ENCODE results near the gene SLC6A6.

- TF ChIP-seq, protein P1, sequence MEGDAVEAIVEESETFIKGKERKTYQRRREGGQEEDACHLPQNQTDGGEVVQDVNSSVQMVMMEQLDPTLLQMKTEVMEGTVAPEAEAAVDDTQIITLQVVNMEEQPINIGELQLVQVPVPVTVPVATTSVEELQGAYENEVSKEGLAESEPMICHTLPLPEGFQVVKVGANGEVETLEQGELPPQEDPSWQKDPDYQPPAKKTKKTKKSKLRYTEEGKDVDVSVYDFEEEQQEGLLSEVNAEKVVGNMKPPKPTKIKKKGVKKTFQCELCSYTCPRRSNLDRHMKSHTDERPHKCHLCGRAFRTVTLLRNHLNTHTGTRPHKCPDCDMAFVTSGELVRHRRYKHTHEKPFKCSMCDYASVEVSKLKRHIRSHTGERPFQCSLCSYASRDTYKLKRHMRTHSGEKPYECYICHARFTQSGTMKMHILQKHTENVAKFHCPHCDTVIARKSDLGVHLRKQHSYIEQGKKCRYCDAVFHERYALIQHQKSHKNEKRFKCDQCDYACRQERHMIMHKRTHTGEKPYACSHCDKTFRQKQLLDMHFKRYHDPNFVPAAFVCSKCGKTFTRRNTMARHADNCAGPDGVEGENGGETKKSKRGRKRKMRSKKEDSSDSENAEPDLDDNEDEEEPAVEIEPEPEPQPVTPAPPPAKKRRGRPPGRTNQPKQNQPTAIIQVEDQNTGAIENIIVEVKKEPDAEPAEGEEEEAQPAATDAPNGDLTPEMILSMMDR (IDR thresholded peaks at IDR 0.05): no peak
- no peak for TF ChIP-seq POLR2A (IDR thresholded peaks at IDR 0.05)
Observed at GRCh38 chr3:14364580-14365292, 37.7 kb upstream of the SLC6A6 start.
